ENCODE measurements around the gene EPHA7.

The EPHA7 gene

DNA sequence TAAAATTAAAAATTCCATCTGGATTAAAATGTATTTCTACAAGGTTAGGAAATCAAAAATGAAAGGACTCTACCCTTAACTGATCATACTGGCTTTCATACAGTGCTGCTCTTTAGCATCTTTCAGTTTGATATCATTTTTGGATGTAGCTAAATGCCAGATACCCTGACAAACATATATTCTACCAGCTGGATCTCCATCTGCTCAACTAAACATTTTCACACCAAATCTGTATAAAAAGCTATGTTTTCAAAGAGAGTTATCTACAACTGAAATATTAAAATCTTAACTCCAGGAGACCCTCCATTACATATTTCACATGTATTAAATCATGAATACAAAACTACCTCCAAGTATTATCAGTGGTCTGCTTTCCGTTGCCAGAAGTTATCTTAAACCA, 95.7 kb downstream of the EPHA7 start:
- H3K79me2 ChIP-seq = peaks cover 11% of the 10 kb centered on the region
- H3K4me3 ChIP-seq (ENCODE audit: low read depth, low read length) = no peak overlapping the region
- no peak overlapping the region for H3K27ac ChIP-seq
- no peaks in the 10 kb centered on the region for H3K36me3 ChIP-seq (ENCODE audit: control insufficient read depth, insufficient read depth, low read length)
- no peak overlapping the region for H2AFZ ChIP-seq
- peaks cover 39% of the 10 kb centered on the region for H3K4me1 ChIP-seq
- no peaks in the 10 kb centered on the region for H3K27me3 ChIP-seq (ENCODE audit: control insufficient read depth, insufficient read depth, low read length)
- no peak for TF ChIP-seq CTCF (IDR thresholded peaks at IDR 0.05)
- no peak overlapping the region for H3K4me2 ChIP-seq (ENCODE audit: low read length)
- no peaks in the 10 kb centered on the region for H3K9me3 ChIP-seq (ENCODE audit: control insufficient read depth, low read length)
- H3K9ac ChIP-seq = no peak overlapping the region

DNA sequence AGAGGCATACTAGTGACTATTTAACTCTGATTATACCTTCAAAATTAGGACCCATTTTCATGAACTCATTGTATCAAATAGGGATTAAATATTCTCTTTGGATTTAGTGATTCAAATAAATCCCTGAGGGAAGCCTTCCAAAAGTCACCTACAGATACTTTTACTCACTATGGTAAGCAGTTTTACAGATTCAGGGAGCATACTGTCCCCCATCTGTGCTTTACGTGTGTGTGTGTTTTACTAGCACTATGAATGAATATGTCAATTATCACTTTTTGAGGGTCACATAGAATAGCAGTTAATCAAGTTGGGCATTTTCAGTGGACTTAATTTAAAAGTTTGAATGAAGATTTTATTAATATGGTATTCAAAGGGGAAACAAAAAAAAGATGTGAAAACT, 96.7 kb downstream of the EPHA7 start:
- Histone ChIP-seq H3K4me3 (ENCODE audit: low read depth, low read length) (no peak overlapping the region), H3K4me1 (peaks cover 38% of the 10 kb centered on the region), H3K79me2 (peaks cover 16% of the 10 kb centered on the region), H3K36me3 (ENCODE audit: control insufficient read depth, insufficient read depth, low read length) (no peaks in the 10 kb centered on the region), H3K27me3 (ENCODE audit: control insufficient read depth, insufficient read depth, low read length) (no peaks in the 10 kb centered on the region), H2AFZ (no peak overlapping the region), H3K4me2 (ENCODE audit: low read length) (no peak overlapping the region), H3K9me3 (ENCODE audit: control insufficient read depth, low read length) (no peaks in the 10 kb centered on the region), H3K27ac (no peak overlapping the region), H3K9ac (no peak overlapping the region)
- no peak for TF ChIP-seq CTCF (IDR thresholded peaks at IDR 0.05)

GRCh38 chr6:93319304-93319703, 100.1 kb downstream of the EPHA7 start:
- Histone ChIP-seq H3K79me2 (peaks cover 8% of the 10 kb centered on the region), H3K36me3 (ENCODE audit: control insufficient read depth, insufficient read depth, low read length) (no peaks in the 10 kb centered on the region), H3K4me3 (ENCODE audit: low read depth, low read length) (no peak overlapping the region), H3K9ac (no peak overlapping the region), H2AFZ (no peak overlapping the region), H3K4me2 (ENCODE audit: low read length) (no peak overlapping the region), H3K9me3 (ENCODE audit: control insufficient read depth, low read length) (no peaks in the 10 kb centered on the region), H3K4me1 (peaks cover 16% of the 10 kb centered on the region), H3K27me3 (ENCODE audit: control insufficient read depth, insufficient read depth, low read length) (no peaks in the 10 kb centered on the region), H3K27ac (no peak overlapping the region)
- TF ChIP-seq CTCF (IDR thresholded peaks at IDR 0.05) = no peak

DNA sequence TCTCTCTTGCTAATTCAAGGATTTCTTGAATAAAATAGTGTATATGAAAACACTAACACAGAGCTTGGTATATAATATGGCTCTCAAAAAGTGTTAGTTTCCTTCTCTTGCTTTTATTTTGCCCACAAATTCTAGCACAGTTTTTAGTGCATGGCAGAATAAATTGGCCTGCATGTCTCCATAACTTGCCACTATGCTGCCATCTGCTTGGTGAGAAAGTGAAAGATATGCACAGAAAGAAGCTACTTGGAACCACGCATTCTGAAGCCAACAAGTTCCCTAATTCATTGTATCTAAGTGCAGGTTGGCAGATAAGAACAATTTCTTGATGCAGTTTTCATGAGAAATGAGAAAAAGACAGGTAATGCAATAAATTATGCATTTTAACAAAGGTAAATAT, 101.2 kb downstream of the EPHA7 start:
- Histone ChIP-seq H3K27ac (no peak overlapping the region), H3K4me1 (peaks cover 10% of the 10 kb centered on the region), H3K27me3 (ENCODE audit: control insufficient read depth, insufficient read depth, low read length) (no peaks in the 10 kb centered on the region), H3K36me3 (ENCODE audit: control insufficient read depth, insufficient read depth, low read length) (no peaks in the 10 kb centered on the region), H3K9me3 (ENCODE audit: control insufficient read depth, low read length) (no peaks in the 10 kb centered on the region), H3K9ac (no peak overlapping the region), H2AFZ (no peak overlapping the region), H3K4me2 (ENCODE audit: low read length) (no peak overlapping the region), H3K79me2 (peaks cover 6% of the 10 kb centered on the region), H3K4me3 (ENCODE audit: low read depth, low read length) (no peak overlapping the region)
- TF ChIP-seq CTCF (IDR thresholded peaks at IDR 0.05) = no peak

- Histone ChIP-seq H3K27me3 (ENCODE audit: control insufficient read depth, insufficient read depth, low read length) (no peaks in the 10 kb centered on the region), H3K79me2 (peaks cover 6% of the 10 kb centered on the region), H3K4me3 (ENCODE audit: low read depth, low read length) (no peak overlapping the region), H3K4me1 (peaks cover 10% of the 10 kb centered on the region), H3K9me3 (ENCODE audit: control insufficient read depth, low read length) (no peaks in the 10 kb centered on the region), H3K4me2 (ENCODE audit: low read length) (no peak overlapping the region), H3K27ac (no peak overlapping the region), H2AFZ (no peak overlapping the region), H3K9ac (no peak overlapping the region), H3K36me3 (ENCODE audit: control insufficient read depth, insufficient read depth, low read length) (no peaks in the 10 kb centered on the region)
- TF ChIP-seq CTCF (IDR thresholded peaks at IDR 0.05) = no peak
Observed at GRCh38 chr6:93317592-93317991, 101.8 kb downstream of the EPHA7 start.

Measured in parathyroid adenoma (tissue), 2 donors.